Activated CD8-positive, alpha-beta T cell treated with anti-CD3 and anti-CD28 coated beads, Interleukin-2, amount 10 ng/mL, durations not matched to agents 7 days and 5 days (primary cell): ENCODE results near the gene LPIN1. TPM values are rescaled to one million over a fixed set of nuclear protein-coding genes. Genes with fewer than 3 reads are reported as not detected.

Experiments
- ATAC-seq: fragments of 150-1000 bp; cut with Tn5 transposase; one replicate; pipeline ENCODE4 v1.10.0; 2021; ENCODE audit warnings: moderate library complexity
- CTCF ChIA-PET: fragments of 350-600 bp; sonication (Branson Sonifier 250); formaldehyde crosslinking; loops from one replicate; lab custom pipeline; 2021; ENCODE audit warnings: antibody characterized with exemption; lab: Charles Lee
- POLR2A ChIA-PET: fragments of 350-600 bp; sonication (Branson Sonifier 250); formaldehyde crosslinking; loops from one replicate; lab custom pipeline; 2021; ENCODE audit warnings: antibody characterized with exemption; lab: Charles Lee
- DNase-seq: peaks from one replicate; pipeline ENCODE4 v3.0.0-alpha.2; 2020
- H3K27ac Mint-ChIP-seq: one replicate; pipeline ENCODE4 v1.8.0; 2021; ENCODE audit warnings: mild to moderate bottlenecking, mixed read lengths
- H3K27me3 Mint-ChIP-seq: one replicate; pipeline ENCODE4 v1.8.0; 2021; ENCODE audit warnings: low read depth, mixed read lengths
- H3K36me3 Mint-ChIP-seq: one replicate; pipeline ENCODE4 v1.8.0; 2021; ENCODE audit warnings: low read depth, mixed read lengths
- H3K4me1 Mint-ChIP-seq: one replicate; pipeline ENCODE4 v1.8.0; 2021; ENCODE audit warnings: low read depth, mixed read lengths
- H3K4me3 Mint-ChIP-seq: one replicate; pipeline ENCODE4 v1.8.0; 2021; ENCODE audit warnings: mild to moderate bottlenecking, mixed read lengths
- H3K9me3 Mint-ChIP-seq: one replicate; pipeline ENCODE4 v1.8.0; 2022; ENCODE audit warnings: mixed read lengths; ENCODE audit not compliant: insufficient read depth
- total RNA-seq, 2 experiments: library from RNA; stranded (reverse); gene quantifications; one replicate each; pipeline ENCODE4 v1.2.3, GENCODE V29; 2021

The LPIN1 gene
- total RNA-seq, 2 experiments from 2014 or later: 46.8 to 54.7 TPM

- Mint-ChIP-seq H3K27me3 (peaks cover 13% of the 10 kb centered on the region), H3K4me3 (no peak overlapping the region), H3K27ac (no peak overlapping the region), H3K9me3 (no peaks in the 10 kb centered on the region), H3K4me1 (peaks cover 11% of the 10 kb centered on the region), H3K36me3 (no peaks in the 10 kb centered on the region)
- ChIA-PET CTCF (interaction anchor here (1.2 to 2.3 kb wide), 5 partner anchors 33 to 1142 kb away, joined by 3 to 8 read pairs (median 4); partner anchors contain the start of gene TRIB2), POLR2A (no interaction called here)
- DNase-seq: peak; percentile 12
- ATAC-seq: no peak
Measured at GRCh38 chr2:11864724-11865123, 118.3 kb downstream of the LPIN1 start.

DNA sequence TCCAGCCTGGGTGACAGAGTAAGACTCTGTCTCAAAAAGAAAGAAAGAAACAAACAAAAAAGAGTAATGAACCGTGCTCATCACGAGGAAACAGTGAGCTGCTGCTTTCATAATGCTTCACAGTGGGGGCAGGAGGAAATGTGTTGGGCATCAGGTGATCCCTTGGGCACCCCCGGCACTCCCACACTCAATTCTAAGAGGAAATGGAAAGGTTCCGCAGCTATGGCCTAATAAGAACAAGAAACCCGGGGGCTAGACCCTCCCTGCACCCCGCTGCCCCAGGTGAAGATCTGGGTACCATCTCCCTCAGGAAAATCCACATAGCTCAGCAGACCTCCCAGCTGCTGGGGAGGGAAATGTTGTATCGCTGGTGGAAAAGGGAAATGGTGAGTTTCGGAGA, 118.9 kb downstream of the LPIN1 start:
- H3K36me3 Mint-ChIP-seq: no peaks in the 10 kb centered on the region
- POLR2A ChIA-PET: no interaction called here
- H3K4me1 Mint-ChIP-seq: peaks cover 11% of the 10 kb centered on the region
- peaks cover 14% of the 10 kb centered on the region for H3K27me3 Mint-ChIP-seq
- no peak overlapping the region for H3K27ac Mint-ChIP-seq
- CTCF ChIA-PET: interaction anchor here (1.2 to 2.3 kb wide), 5 partner anchors 33 to 1142 kb away, joined by 3 to 8 read pairs (median 4); partner anchors contain the start of gene TRIB2
- no peaks in the 10 kb centered on the region for H3K9me3 Mint-ChIP-seq
- no peak overlapping the region for H3K4me3 Mint-ChIP-seq
- DNase-seq (peak; percentile 12), ATAC-seq (no peak)

GRCh38 chr2:11865805-11866204, 119.4 kb downstream of the LPIN1 start:
- DNase-seq: peak; percentile 18
- CTCF ChIA-PET: interaction anchor here (1.0 to 2.3 kb wide), 3 partner anchors 36 to 1141 kb away, joined by 3 to 8 read pairs (median 3); no protein-coding TSS in a partner anchor
- POLR2A ChIA-PET: no interaction called here
- no peak overlapping the region for H3K27ac Mint-ChIP-seq
- no peaks in the 10 kb centered on the region for H3K9me3 Mint-ChIP-seq
- peaks cover 18% of the 10 kb centered on the region for H3K27me3 Mint-ChIP-seq
- peaks cover 11% of the 10 kb centered on the region for H3K4me1 Mint-ChIP-seq
- H3K4me3 Mint-ChIP-seq: no peak overlapping the region
- no peak for ATAC-seq
- no peaks in the 10 kb centered on the region for H3K36me3 Mint-ChIP-seq

DNA sequence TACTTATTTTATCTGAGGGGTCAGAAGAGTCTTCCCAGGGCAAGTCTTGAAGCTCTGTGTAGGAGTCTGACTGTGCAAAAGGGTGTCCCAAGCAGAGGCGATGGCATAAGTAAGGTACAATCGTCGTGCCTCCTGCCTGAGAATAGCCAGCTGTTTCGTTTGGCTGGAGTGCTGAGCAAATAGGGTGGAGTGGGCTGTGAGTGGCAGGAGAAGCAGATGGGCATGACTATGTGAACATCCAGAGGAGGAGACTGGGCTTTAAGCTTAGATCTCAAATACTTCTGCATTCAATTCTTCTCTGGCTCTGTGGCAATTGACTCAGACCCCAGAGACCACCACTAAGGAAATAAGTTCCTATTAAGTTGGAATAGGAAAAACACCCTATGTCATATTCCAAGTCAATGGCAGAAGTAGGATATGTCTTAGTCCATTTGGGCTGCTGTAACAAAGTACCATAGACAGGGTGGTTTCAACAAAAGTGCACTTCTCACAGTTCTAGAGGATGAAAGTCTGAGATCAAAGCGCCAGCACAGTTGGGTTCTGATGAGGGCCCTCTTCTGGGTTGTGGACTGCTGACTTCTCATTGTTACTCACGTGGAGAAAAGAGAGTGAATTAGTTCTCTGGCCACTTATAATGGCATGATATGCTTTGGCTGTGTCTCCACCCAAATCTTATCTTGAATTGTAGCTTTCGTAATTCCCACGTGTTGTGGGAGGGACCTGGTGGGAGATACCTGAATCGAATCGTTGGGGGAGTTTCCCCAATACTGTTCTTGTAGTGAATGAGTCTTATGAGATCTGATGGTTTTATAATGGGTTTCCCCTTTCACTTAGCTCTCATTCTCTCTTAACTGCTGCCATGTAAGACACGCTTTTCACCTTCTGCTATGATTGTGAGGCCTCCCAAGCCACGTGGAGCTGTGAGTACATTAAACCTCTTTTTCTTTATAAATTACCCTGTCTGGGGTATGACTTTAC, 120.2 kb downstream of the LPIN1 start:
- H3K27ac Mint-ChIP-seq: no peak overlapping the region

GRCh38 chr2:11867926-11868325, 121.5 kb downstream of the LPIN1 start:
- CTCF ChIA-PET: interaction anchor here (0.8 kb wide), 1 partner anchor 94 kb away, joined by 3 read pairs; no protein-coding TSS in a partner anchor

More for the DNA sequence above, 120.2 kb downstream of the LPIN1 start:
- ATAC-seq (no peak), DNase-seq (peak; percentile 13)
- Mint-ChIP-seq H3K4me3 (no peak overlapping the region), H3K27me3 (peaks cover 20% of the 10 kb centered on the region), H3K4me1 (peaks cover 11% of the 10 kb centered on the region), H3K36me3 (no peaks in the 10 kb centered on the region), H3K9me3 (no peaks in the 10 kb centered on the region)
- CTCF ChIA-PET: interaction anchor here (1.0 to 2.3 kb wide), 2 partner anchors 36 to 1140 kb away, joined by 3 to 8 read pairs; no protein-coding TSS in a partner anchor
- POLR2A ChIA-PET: no interaction called here

DNA sequence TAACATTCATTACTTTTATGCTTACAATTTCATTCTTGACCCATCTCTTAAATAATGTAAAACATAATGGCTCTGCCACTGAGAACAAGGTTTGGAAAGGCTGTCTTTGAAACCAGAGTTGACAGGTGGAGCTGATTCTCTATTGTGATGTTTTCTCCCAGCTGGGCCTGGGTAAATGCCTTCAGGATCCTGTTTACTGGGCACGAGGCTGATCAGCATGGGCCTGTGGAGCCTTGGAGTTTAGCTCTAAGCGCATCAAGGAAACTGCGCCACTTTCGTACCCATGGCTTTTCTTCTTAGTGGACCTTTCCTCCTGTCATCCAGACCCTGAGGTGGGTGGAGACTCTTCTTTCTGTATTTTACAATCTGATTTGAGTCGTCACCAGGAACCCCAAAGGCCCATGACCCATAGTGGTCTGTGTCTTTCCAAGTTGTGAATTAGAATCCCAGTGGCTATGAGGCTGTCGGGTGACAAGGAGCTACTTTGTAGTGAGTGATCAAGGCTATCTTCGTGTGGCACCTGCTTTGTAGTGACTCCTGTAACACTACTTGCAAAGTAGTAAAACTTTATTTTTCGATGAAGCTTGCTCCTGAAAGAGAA, 123.1 kb downstream of the LPIN1 start:
- H3K27ac Mint-ChIP-seq: no peak overlapping the region
- H3K4me3 Mint-ChIP-seq: no peak overlapping the region
- peak; percentile 5 for DNase-seq
- CTCF ChIA-PET: no interaction called here
- no peak for ATAC-seq
- H3K36me3 Mint-ChIP-seq: no peaks in the 10 kb centered on the region
- peaks cover 13% of the 10 kb centered on the region for H3K27me3 Mint-ChIP-seq
- H3K9me3 Mint-ChIP-seq: no peaks in the 10 kb centered on the region
- POLR2A ChIA-PET: no interaction called here
- H3K4me1 Mint-ChIP-seq: no peaks in the 10 kb centered on the region

More at GRCh38 chr2:11867926-11868325, 121.5 kb downstream of the LPIN1 start:
- Mint-ChIP-seq H3K27me3 (peaks cover 12% of the 10 kb centered on the region), H3K4me3 (no peak overlapping the region), H3K9me3 (no peaks in the 10 kb centered on the region), H3K27ac (no peak overlapping the region), H3K36me3 (no peaks in the 10 kb centered on the region), H3K4me1 (peaks cover 11% of the 10 kb centered on the region)
- ATAC-seq (no peak), DNase-seq (no peak)
- POLR2A ChIA-PET: no interaction called here

DNA sequence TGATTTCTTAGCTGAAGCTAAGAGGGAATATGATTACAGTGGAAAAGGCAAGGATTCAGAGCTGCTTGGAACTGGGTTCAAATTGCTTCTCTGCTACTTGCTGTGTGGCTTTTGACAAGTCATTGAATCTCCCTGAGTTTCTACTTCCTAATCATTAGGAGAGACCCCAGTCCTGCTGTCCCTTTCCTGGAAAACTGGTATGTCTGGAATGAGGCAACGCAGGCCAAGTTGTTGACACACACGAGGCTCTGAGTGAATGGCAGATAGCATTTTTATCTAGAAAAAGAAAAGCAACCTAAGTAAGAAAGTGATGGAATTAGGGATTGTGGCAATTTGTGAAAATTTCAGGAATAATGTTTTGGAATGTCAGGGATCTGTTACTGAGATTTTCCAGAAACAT, 123.6 kb downstream of the LPIN1 start:
- no peak for DNase-seq
- H3K4me3 Mint-ChIP-seq: no peak overlapping the region
- ChIA-PET CTCF (no interaction called here), POLR2A (no interaction called here)
- peaks cover 13% of the 10 kb centered on the region for H3K27me3 Mint-ChIP-seq
- no peaks in the 10 kb centered on the region for H3K4me1 Mint-ChIP-seq
- no peak overlapping the region for H3K27ac Mint-ChIP-seq
- H3K9me3 Mint-ChIP-seq: no peaks in the 10 kb centered on the region
- no peaks in the 10 kb centered on the region for H3K36me3 Mint-ChIP-seq
- ATAC-seq: no peak

DNA sequence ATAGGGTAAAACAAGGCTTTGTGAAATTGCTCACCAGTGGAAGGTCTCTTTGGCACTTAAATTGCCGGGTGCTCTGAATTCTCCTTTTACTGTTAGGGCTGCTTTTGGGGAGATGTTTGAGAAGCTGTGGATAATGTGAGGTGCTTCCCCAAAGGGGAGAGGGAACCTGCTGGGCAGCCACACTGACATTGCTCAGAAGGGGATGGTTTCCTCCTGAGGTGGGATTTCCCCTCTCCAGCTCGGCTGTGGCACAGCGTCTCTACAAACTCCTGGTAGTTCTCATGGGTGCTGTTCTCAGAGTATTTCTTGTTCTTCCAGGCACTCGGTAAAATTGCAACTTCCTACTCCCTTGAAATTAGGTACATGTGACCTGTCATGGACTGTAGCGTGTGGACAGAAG, 124.2 kb downstream of the LPIN1 start:
- Mint-ChIP-seq H3K27me3 (peaks cover 13% of the 10 kb centered on the region), H3K36me3 (no peaks in the 10 kb centered on the region), H3K9me3 (no peaks in the 10 kb centered on the region), H3K27ac (no peak overlapping the region), H3K4me3 (no peak overlapping the region), H3K4me1 (no peaks in the 10 kb centered on the region)
- POLR2A ChIA-PET: no interaction called here
- ATAC-seq: no peak
- CTCF ChIA-PET: no interaction called here
- DNase-seq: peak; percentile 14

GRCh38 chr2:11871421-11871820, 125.0 kb downstream of the LPIN1 start:
- H3K27me3 Mint-ChIP-seq: peaks cover 13% of the 10 kb centered on the region
- H3K27ac Mint-ChIP-seq: no peak overlapping the region
- H3K4me1 Mint-ChIP-seq: no peaks in the 10 kb centered on the region
- no peak for DNase-seq
- H3K9me3 Mint-ChIP-seq: no peaks in the 10 kb centered on the region
- ChIA-PET POLR2A (no interaction called here), CTCF (no interaction called here)
- H3K36me3 Mint-ChIP-seq: no peaks in the 10 kb centered on the region
- H3K4me3 Mint-ChIP-seq: no peak overlapping the region
- no peak for ATAC-seq

DNA sequence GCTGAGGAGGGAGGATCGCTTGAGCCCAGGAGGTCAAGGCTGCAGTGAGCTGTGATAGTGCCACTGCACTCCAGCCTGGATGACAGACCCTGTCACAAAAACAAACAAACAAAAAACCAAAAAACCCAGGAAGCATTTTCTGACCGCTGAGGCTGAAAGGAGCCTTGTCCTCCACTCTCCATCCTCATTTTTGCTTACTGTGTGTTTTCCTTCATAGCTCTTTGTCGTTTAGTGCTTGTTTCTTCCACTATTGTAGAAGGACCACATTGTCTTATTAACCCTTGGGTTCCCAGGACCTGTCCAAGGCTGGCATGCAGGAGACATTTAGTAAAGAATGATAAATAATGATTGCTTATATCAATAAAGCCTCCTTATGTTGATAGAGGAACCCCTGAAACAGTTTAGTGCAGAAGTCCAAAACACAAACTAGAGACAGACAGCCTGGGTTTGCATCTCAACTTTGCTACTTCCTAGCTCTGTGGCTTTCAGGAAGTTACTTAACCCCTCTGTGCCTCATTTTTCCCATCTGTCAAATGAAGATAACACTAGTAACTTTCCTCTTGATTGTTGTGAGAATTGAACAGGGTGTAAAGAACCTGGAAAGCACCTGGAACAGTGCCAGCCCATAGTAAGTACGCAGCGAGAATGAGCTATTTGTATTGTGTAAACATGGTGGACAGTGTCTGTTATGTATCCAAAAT, 126.0 kb downstream of the LPIN1 start:
- Mint-ChIP-seq H3K27ac (no peak overlapping the region), H3K9me3 (no peaks in the 10 kb centered on the region), H3K4me1 (no peaks in the 10 kb centered on the region), H3K36me3 (no peaks in the 10 kb centered on the region), H3K4me3 (no peak overlapping the region), H3K27me3 (peaks cover 13% of the 10 kb centered on the region)
- no peak for ATAC-seq
- POLR2A ChIA-PET: no interaction called here
- CTCF ChIA-PET: interaction anchor here (1.1 kb wide), 1 partner anchor 844 kb away, joined by 3 read pairs; no protein-coding TSS in a partner anchor
- DNase-seq: peak; percentile 3

DNA sequence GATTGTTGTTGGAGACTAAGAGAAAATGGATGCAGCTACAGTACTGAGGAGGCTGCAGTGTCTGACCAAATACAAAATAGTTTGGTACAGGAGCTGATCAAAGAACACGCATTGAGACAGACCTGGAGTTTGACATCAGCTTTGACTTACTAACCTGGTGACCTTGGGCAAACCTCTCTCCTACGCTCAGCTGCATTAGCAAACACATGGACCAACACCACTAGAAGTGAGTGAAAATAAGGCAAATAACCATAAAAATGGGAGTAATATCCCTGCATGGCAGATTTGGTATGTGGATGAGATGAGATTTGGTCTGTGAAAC, 126.5 kb downstream of the LPIN1 start:
- no peaks in the 10 kb centered on the region for H3K9me3 Mint-ChIP-seq

More for the DNA sequence above, 126.5 kb downstream of the LPIN1 start:
- H3K27ac Mint-ChIP-seq: no peak overlapping the region
- DNase-seq (no peak), ATAC-seq (no peak)
- ChIA-PET CTCF (interaction anchor here (1.1 kb wide), 1 partner anchor 843 kb away, joined by 3 read pairs; no protein-coding TSS in a partner anchor), POLR2A (no interaction called here)
- peaks cover 13% of the 10 kb centered on the region for H3K27me3 Mint-ChIP-seq
- H3K4me3 Mint-ChIP-seq: no peak overlapping the region
- no peaks in the 10 kb centered on the region for H3K4me1 Mint-ChIP-seq
- H3K36me3 Mint-ChIP-seq: no peaks in the 10 kb centered on the region
